Stimulated activated CD4-positive, alpha-beta T cell treated with anti-CD3 and anti-CD28 coated beads, Interleukin-12 subunit alpha, Interleukin-12 subunit beta, amount 100 ng/mL, for 4 hours (primary cell): ENCODE data around the gene NAP1L4.

Source experiments
- DNase-seq: peaks from one replicate; pipeline ENCODE4 v3.0.0-alpha.2; 2020

The NAP1L4 gene

GRCh38 chr11:2902784-2903671 is 89.1 kb downstream of the NAP1L4 start:
- DNase-seq: no peak

GRCh38 chr11:2901854-2902783 is 90.0 kb downstream of the NAP1L4 start:
- peak; percentile 89 for DNase-seq

GRCh38 chr11:2901196-2901796 is 90.8 kb downstream of the NAP1L4 start:
- DNase-seq: no peak

GRCh38 chr11:2899080-2899783 is 92.9 kb downstream of the NAP1L4 start:
- no peak for DNase-seq

GRCh38 chr11:2898366-2899079 is 93.6 kb downstream of the NAP1L4 start:
- DNase-seq: no peak

GRCh38 chr11:2897048-2897447 is 95.1 kb downstream of the NAP1L4 start:
- no peak for DNase-seq

GRCh38 chr11:2896047-2896446 is 96.1 kb downstream of the NAP1L4 start:
- no peak for DNase-seq
